ENCODE results near the gene LHFPL6. TPM values are rescaled to one million over a fixed set of nuclear protein-coding genes. Genes with fewer than 3 reads are reported as not detected.

The LHFPL6 gene
- total RNA-seq, 1 donor from 2014 or later: 31.4 TPM

DNA sequence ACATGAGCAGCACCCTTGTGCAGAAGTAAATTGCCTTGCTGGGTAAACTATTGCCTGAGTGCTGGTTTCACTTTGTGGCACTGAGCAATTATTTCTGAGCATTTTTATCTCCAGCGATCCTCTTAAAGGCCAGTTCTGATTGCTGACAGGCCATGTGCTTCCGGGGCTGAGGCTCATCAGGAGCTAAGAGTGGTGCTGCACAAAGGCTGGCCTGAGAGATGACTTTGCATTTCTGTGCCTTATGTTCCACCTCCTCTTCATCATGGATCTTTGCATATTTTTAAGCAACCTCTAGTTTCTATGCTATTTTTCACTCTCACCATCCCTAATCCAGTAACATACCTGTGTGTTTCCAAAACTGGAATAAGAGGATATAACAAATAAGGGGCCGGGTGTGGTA, 34.9 kb upstream of the LHFPL6 start:
- H4K20me1 ChIP-seq (ENCODE audit: insufficient read depth, low read length): no peaks in the 10 kb centered on the region
- Mint-ChIP-seq H3K9me3 (ENCODE audit: unreplicated experiment) (no peaks in the 10 kb centered on the region), H3K27me3 (ENCODE audit: low read depth, unreplicated experiment) (peaks cover 3% of the 10 kb centered on the region), H3K4me3 (ENCODE audit: unreplicated experiment) (no peak overlapping the region), H3K36me3 (ENCODE audit: low read depth, unreplicated experiment) (no peaks in the 10 kb centered on the region), H3K27ac (ENCODE audit: unreplicated experiment) (no peak overlapping the region), H3K4me1 (ENCODE audit: low read depth, unreplicated experiment) (no peaks in the 10 kb centered on the region)
- H3K4me1 ChIP-seq (ENCODE audit: insufficient read depth, low read length): no peaks in the 10 kb centered on the region
- H3K9ac ChIP-seq (ENCODE audit: low read length): no peak overlapping the region
- H2AFZ ChIP-seq (ENCODE audit: low read depth, low read length): no peak overlapping the region
- H3K4me3 ChIP-seq (ENCODE audit: insufficient read depth, low read depth, low read length): no peak overlapping the region
- FAIRE-seq (no peak), DNase-seq (ENCODE audit: low read depth) (no peak)
- no peaks in the 10 kb centered on the region for H3K27me3 ChIP-seq (ENCODE audit: insufficient read depth, low read length)
- no peaks in the 10 kb centered on the region for H3K9me3 ChIP-seq (ENCODE audit: insufficient read depth, low read depth, low read length)
- H3K79me2 ChIP-seq (ENCODE audit: insufficient read depth, low read length): no peaks in the 10 kb centered on the region
- TF ChIP-seq EZH2 (IDR thresholded peaks at IDR 0.05; ENCODE audit: insufficient read depth, low read length): no peak
- no peak for TF ChIP-seq CTCF (IDR thresholded peaks at IDR 0.05; ENCODE audit: insufficient read depth, low read depth, low read length)
- H3K36me3 ChIP-seq (ENCODE audit: insufficient read depth, low read length): no peaks in the 10 kb centered on the region
- H3K27ac ChIP-seq (ENCODE audit: low read depth, low read length): no peak overlapping the region
- H3K4me2 ChIP-seq (ENCODE audit: low read length): no peak overlapping the region

GRCh38 chr13:39635564-39635963, 32.6 kb upstream of the LHFPL6 start:
- Histone ChIP-seq H3K79me2 (ENCODE audit: insufficient read depth, low read length) (no peaks in the 10 kb centered on the region), H4K20me1 (ENCODE audit: insufficient read depth, low read length) (no peaks in the 10 kb centered on the region), H3K9ac (ENCODE audit: low read length) (no peak overlapping the region), H3K4me3 (ENCODE audit: insufficient read depth, low read depth, low read length) (no peak overlapping the region), H3K4me1 (ENCODE audit: insufficient read depth, low read length) (no peaks in the 10 kb centered on the region), H3K36me3 (ENCODE audit: insufficient read depth, low read length) (no peaks in the 10 kb centered on the region), H2AFZ (ENCODE audit: low read depth, low read length) (no peak overlapping the region), H3K27ac (ENCODE audit: low read depth, low read length) (no peak overlapping the region), H3K27me3 (ENCODE audit: insufficient read depth, low read length) (no peaks in the 10 kb centered on the region), H3K9me3 (ENCODE audit: insufficient read depth, low read depth, low read length) (no peaks in the 10 kb centered on the region), H3K4me2 (ENCODE audit: low read length) (no peak overlapping the region)
- TF ChIP-seq EZH2 (IDR thresholded peaks at IDR 0.05; ENCODE audit: insufficient read depth, low read length): no peak
- no peak for TF ChIP-seq CTCF (IDR thresholded peaks at IDR 0.05; ENCODE audit: insufficient read depth, low read depth, low read length)
- Mint-ChIP-seq H3K4me1 (ENCODE audit: low read depth, unreplicated experiment) (no peaks in the 10 kb centered on the region), H3K27ac (ENCODE audit: unreplicated experiment) (no peak overlapping the region), H3K4me3 (ENCODE audit: unreplicated experiment) (no peak overlapping the region), H3K9me3 (ENCODE audit: unreplicated experiment) (no peaks in the 10 kb centered on the region), H3K36me3 (ENCODE audit: low read depth, unreplicated experiment) (no peaks in the 10 kb centered on the region), H3K27me3 (ENCODE audit: low read depth, unreplicated experiment) (peaks cover 3% of the 10 kb centered on the region)
- no peak for DNase-seq (ENCODE audit: low read depth)
- FAIRE-seq: no peak

DNA sequence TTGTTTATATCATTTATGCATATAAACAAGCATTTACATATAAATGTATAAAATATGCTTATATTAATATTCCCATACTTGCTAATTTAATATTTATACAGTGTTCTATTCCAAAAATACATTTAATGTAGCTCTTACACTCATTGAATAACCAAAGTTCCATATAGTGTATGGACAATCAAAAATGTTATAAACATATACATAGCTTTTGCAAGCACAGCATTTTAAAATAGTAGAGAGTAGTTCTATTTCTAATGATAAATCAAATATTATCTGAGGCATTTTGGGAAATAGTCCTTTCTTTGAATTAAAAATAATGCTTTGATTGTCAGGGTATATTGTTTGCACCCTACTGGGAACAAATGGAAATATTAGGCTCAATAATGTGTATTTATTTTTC, 30.0 kb upstream of the LHFPL6 start:
- no peaks in the 10 kb centered on the region for H3K27me3 ChIP-seq (ENCODE audit: insufficient read depth, low read length)
- Mint-ChIP-seq H3K4me1 (ENCODE audit: low read depth, unreplicated experiment) (no peaks in the 10 kb centered on the region), H3K9me3 (ENCODE audit: unreplicated experiment) (no peaks in the 10 kb centered on the region), H3K27me3 (ENCODE audit: low read depth, unreplicated experiment) (no peaks in the 10 kb centered on the region), H3K4me3 (ENCODE audit: unreplicated experiment) (no peak overlapping the region), H3K27ac (ENCODE audit: unreplicated experiment) (no peak overlapping the region), H3K36me3 (ENCODE audit: low read depth, unreplicated experiment) (no peaks in the 10 kb centered on the region)
- no peak overlapping the region for H3K9ac ChIP-seq (ENCODE audit: low read length)
- no peaks in the 10 kb centered on the region for H3K4me1 ChIP-seq (ENCODE audit: insufficient read depth, low read length)
- TF ChIP-seq EZH2 (IDR thresholded peaks at IDR 0.05; ENCODE audit: insufficient read depth, low read length): no peak
- no peak for TF ChIP-seq CTCF (IDR thresholded peaks at IDR 0.05; ENCODE audit: insufficient read depth, low read depth, low read length)
- no peaks in the 10 kb centered on the region for H3K36me3 ChIP-seq (ENCODE audit: insufficient read depth, low read length)
- no peak overlapping the region for H2AFZ ChIP-seq (ENCODE audit: low read depth, low read length)
- no peak overlapping the region for H3K4me2 ChIP-seq (ENCODE audit: low read length)
- DNase-seq (ENCODE audit: low read depth): no peak
- FAIRE-seq: no peak
- no peaks in the 10 kb centered on the region for H3K9me3 ChIP-seq (ENCODE audit: insufficient read depth, low read depth, low read length)
- no peaks in the 10 kb centered on the region for H4K20me1 ChIP-seq (ENCODE audit: insufficient read depth, low read length)
- H3K4me3 ChIP-seq (ENCODE audit: insufficient read depth, low read depth, low read length): no peak overlapping the region
- no peak overlapping the region for H3K27ac ChIP-seq (ENCODE audit: low read depth, low read length)
- H3K79me2 ChIP-seq (ENCODE audit: insufficient read depth, low read length): no peaks in the 10 kb centered on the region

All from astrocyte (in vitro differentiated cells and primary cell).